ENCODE data around the gene RAD51B. TPM values are rescaled to one million over a fixed set of nuclear protein-coding genes. Genes with fewer than 3 reads are reported as not detected.

The RAD51B gene
- total and polyA plus RNA-seq, 8 donors: 1.8 to 30.7 (median 15.3) TPM

DNA sequence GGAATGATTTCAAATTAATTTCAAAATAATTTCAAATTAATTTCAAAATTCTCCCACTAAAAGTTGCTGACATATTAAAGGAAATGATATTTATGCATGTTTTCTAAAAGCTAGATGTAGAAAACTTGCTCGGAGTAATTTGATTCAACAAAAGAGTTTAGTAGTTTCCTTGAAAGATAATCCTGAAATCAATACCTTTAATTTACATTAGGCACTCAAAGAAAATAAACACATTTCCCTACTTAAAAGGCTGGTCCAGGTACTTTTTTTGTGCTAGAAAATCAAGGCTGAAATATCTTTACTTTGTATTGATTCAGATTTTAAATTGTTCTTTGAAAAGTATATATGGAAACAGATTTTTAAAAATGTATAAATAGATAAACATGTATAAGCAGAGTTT, 370.5 kb downstream of the RAD51B start:
- Histone ChIP-seq H3K9me3 (no peaks in the 10 kb centered on the region), H3K27me3 (no peaks in the 10 kb centered on the region), H3K27ac (peak overlapping the region in 1 of 5 donors; percentile 2), H3K4me3 (no peak overlapping the region), H3K36me3 (no peaks in the 10 kb centered on the region), H3K4me1 (peaks cover 0 to 49% (median 23%) of the 10 kb centered on the region in 4 donors)
- TF ChIP-seq, protein P1, sequence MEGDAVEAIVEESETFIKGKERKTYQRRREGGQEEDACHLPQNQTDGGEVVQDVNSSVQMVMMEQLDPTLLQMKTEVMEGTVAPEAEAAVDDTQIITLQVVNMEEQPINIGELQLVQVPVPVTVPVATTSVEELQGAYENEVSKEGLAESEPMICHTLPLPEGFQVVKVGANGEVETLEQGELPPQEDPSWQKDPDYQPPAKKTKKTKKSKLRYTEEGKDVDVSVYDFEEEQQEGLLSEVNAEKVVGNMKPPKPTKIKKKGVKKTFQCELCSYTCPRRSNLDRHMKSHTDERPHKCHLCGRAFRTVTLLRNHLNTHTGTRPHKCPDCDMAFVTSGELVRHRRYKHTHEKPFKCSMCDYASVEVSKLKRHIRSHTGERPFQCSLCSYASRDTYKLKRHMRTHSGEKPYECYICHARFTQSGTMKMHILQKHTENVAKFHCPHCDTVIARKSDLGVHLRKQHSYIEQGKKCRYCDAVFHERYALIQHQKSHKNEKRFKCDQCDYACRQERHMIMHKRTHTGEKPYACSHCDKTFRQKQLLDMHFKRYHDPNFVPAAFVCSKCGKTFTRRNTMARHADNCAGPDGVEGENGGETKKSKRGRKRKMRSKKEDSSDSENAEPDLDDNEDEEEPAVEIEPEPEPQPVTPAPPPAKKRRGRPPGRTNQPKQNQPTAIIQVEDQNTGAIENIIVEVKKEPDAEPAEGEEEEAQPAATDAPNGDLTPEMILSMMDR (IDR thresholded peaks at IDR 0.05): no peak
- TF ChIP-seq POLR2AphosphoS5 (IDR thresholded peaks at IDR 0.05) (no peak), EP300 (IDR thresholded peaks at IDR 0.05) (no peak), POLR2A (IDR thresholded peaks at IDR 0.05) (no peak)
- DNase-seq: no peak
- intact Hi-C loops (cut with DNase I; ENCODE audit: low total_unique reads): no loop called here
- WGBS, 5 donors: 35 to 76% (median 61%) methylated on average over 1 of the region's 1 CpG

DNA sequence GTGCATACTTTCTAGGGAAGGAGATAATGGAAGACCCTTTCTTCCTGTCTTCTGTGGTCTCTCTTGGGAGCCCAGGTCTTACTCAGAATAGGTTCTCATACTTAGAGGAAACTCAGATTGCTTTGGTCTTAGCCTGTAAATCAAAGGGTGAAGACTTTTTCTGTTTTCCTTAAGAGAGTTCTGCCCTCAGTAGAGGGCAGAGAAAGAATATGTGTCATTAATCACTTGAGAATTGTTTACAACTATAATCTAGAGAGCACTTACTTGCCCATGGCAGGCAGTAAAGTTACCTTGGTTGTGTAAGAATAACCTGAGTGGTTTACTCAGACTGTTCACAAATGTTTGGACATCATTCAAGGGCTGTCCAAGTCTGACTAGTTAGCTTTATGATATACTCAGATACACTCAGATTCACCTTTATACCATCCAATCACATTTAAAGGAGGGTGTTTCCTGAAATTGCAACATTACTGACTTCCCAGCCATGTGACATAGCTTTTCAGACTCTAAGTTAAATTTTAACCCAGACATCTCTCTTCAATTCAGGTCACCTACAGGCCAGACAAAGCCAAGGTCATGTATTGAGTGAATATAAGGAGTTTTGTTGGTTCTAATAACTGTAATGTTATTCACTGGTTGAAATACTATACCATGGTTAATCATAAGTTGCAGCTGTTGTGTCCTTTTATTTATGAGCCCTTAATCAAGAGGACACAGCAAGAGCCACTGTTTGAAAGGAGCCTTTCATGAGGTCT, 372.2 kb downstream of the RAD51B start:
- Histone ChIP-seq H3K36me3 (no peaks in the 10 kb centered on the region), H3K27me3 (no peaks in the 10 kb centered on the region), H3K27ac (peak overlapping the region; percentile 56 to 85 (median 73)), H3K4me1 (peaks cover 0 to 54% (median 26%) of the 10 kb centered on the region in 4 donors), H3K4me3 (no peak overlapping the region), H3K9me3 (no peaks in the 10 kb centered on the region)
- DNase-seq: peak in 1 of 2 donors; percentile 84
- peak in 2 of 3 donors; percentile 72 to 86 for TF ChIP-seq POLR2AphosphoS5 (IDR thresholded peaks at IDR 0.05)
- TF ChIP-seq, protein P1 (IDR thresholded peaks at IDR 0.05): no peak
- intact Hi-C loops (cut with DNase I; ENCODE audit: low total_unique reads): no loop called here

DNA sequence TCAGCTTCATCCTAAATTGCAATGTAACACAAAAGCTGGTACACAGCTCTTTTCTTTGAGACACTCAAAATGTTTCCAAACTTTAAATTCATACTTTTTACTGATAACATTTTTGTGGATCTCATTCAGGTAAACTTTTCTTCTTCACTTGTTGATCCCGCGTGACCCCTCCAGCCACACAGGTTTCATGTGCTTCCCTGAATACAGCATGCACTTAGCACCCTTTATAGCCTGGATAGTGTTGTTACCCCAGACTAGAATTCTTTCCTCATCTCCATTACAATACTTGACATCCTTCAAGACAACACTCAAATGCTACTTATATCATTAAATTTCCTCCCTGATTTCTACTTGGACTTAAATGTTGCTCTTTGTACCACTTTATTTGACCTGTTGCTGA, 373.4 kb downstream of the RAD51B start:
- no peak for DNase-seq
- Histone ChIP-seq H3K4me1 (peaks cover 0 to 61% (median 32%) of the 10 kb centered on the region in 4 donors), H3K4me3 (no peak overlapping the region), H3K36me3 (no peaks in the 10 kb centered on the region), H3K27me3 (no peaks in the 10 kb centered on the region), H3K9me3 (no peaks in the 10 kb centered on the region), H3K27ac (peak overlapping the region in 3 of 5 donors; percentile 73 to 85 (median 80))
- WGBS, 5 donors: 87 to 95% (median 93%) methylated on average over 2 of the region's 2 CpGs
- TF ChIP-seq, protein P1 (IDR thresholded peaks at IDR 0.05): no peak
- TF ChIP-seq EP300 (IDR thresholded peaks at IDR 0.05) (no peak), POLR2A (IDR thresholded peaks at IDR 0.05) (no peak)
- intact Hi-C loops (cut with DNase I; ENCODE audit: low total_unique reads): no loop called here

- H3K27ac ChIP-seq: peak overlapping the region in 4 of 5 donors; percentile 2 to 85 (median 68)
- no peak for DNase-seq
- no peaks in the 10 kb centered on the region for H3K27me3 ChIP-seq
- TF ChIP-seq, protein P1 (IDR thresholded peaks at IDR 0.05): no peak
- TF ChIP-seq POLR2A (IDR thresholded peaks at IDR 0.05): no peak
- no peak for TF ChIP-seq POLR2AphosphoS5 (IDR thresholded peaks at IDR 0.05)
- TF ChIP-seq EP300 (IDR thresholded peaks at IDR 0.05): no peak
- intact Hi-C loops (cut with DNase I; ENCODE audit: low total_unique reads): no loop called here
- H3K4me3 ChIP-seq: no peak overlapping the region
- WGBS, 5 donors: 58 to 85% (median 73%) methylated on average over 3 of the region's 3 CpGs
- H3K9me3 ChIP-seq: no peaks in the 10 kb centered on the region
- H3K36me3 ChIP-seq: no peaks in the 10 kb centered on the region
- H3K4me1 ChIP-seq: peaks cover 5 to 65% (median 38%) of the 10 kb centered on the region in 4 donors
Measured at GRCh38 chr14:68193970-68194681, 374.5 kb downstream of the RAD51B start.
